Ishikawa (cell line): ENCODE data around the gene HOXB2.

Experiments used
- CEBPB ChIP-seq: IDR thresholded peaks from 2 replicates; pipeline ENCODE4 v1.6.1; 2012
- CREB1 ChIP-seq: IDR thresholded peaks from 2 replicates; pipeline ENCODE4 v1.6.1; 2012; ENCODE audit warnings: low read depth
- EGR1 ChIP-seq: IDR thresholded peaks from 2 replicates; pipeline ENCODE4 v1.6.1; 2012
- EP300 ChIP-seq: IDR thresholded peaks from 2 replicates; pipeline ENCODE4 v1.6.1; 2012; ENCODE audit warnings: borderline replicate concordance
- FOXM1 ChIP-seq: IDR thresholded peaks from 2 replicates; pipeline ENCODE4 v1.6.1; 2012; ENCODE audit warnings: low read depth, borderline replicate concordance
- NFIC ChIP-seq: IDR thresholded peaks from 2 replicates; pipeline ENCODE4 v1.6.1; 2012
- RAD21 ChIP-seq: IDR thresholded peaks from 2 replicates; pipeline ENCODE4 v1.6.1; 2012; ENCODE audit warnings: low read depth
- TAF1 ChIP-seq: IDR thresholded peaks from 2 replicates; pipeline ENCODE4 v1.6.1; 2012; ENCODE audit warnings: low read depth, mild to moderate bottlenecking
- TCF12 ChIP-seq: IDR thresholded peaks from 2 replicates; pipeline ENCODE4 v1.6.1; 2012; ENCODE audit warnings: low read depth
- TEAD4 ChIP-seq: IDR thresholded peaks from 2 replicates; pipeline ENCODE4 v1.6.1; 2012
- YY1 ChIP-seq: IDR thresholded peaks from 2 replicates; pipeline ENCODE4 v1.6.1; 2012; ENCODE audit warnings: low read depth
- ZBTB7A ChIP-seq: IDR thresholded peaks from 2 replicates; pipeline ENCODE4 v1.6.1; 2012; ENCODE audit warnings: low read depth
- TF ChIP-seq, protein P1 (sequence below): IDR thresholded peaks from 2 replicates; pipeline ENCODE4 v1.6.1; 2012
- TF ChIP-seq, protein P2 (sequence below): IDR thresholded peaks from 2 replicates; pipeline ENCODE4 v1.6.1; 2012
- TF ChIP-seq, protein P3 (sequence below): IDR thresholded peaks from 2 replicates; pipeline ENCODE4 v1.6.1; 2012; ENCODE audit warnings: low read depth, mild to moderate bottlenecking

Gene HOXB2

DNA sequence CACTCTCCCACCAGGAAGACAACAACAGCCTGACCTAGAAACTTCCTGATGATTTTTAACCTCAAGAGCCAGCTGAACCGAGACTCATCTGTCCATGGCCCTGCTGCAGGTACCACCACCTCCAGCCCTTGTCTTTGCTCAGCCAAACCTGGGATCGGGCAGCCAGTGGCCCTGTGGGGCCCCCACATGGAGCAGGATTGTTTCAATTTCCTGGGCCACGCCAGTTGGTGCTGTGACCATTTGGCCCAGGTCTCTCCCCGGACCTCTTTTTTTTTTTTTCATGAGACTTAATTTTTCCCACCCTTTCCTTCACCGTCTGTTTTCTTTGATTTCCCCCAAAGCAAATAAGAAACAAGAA lies 8.3 kb upstream of the HOXB2 start:
- TF ChIP-seq, protein P1, sequence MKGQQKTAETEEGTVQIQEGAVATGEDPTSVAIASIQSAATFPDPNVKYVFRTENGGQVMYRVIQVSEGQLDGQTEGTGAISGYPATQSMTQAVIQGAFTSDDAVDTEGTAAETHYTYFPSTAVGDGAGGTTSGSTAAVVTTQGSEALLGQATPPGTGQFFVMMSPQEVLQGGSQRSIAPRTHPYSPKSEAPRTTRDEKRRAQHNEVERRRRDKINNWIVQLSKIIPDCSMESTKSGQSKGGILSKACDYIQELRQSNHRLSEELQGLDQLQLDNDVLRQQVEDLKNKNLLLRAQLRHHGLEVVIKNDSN: no peak
- no peak for TF ChIP-seq FOXM1
- TF ChIP-seq TCF12: no peak
- no peak for TF ChIP-seq CEBPB
- no peak for TF ChIP-seq EGR1
- TF ChIP-seq TAF1: no peak
- TF ChIP-seq ZBTB7A: no peak
- no peak for TF ChIP-seq CREB1
- no peak for TF ChIP-seq TEAD4
- TF ChIP-seq, protein P2, sequence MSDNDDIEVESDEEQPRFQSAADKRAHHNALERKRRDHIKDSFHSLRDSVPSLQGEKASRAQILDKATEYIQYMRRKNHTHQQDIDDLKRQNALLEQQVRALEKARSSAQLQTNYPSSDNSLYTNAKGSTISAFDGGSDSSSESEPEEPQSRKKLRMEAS: no peak
- TF ChIP-seq, protein P3, sequence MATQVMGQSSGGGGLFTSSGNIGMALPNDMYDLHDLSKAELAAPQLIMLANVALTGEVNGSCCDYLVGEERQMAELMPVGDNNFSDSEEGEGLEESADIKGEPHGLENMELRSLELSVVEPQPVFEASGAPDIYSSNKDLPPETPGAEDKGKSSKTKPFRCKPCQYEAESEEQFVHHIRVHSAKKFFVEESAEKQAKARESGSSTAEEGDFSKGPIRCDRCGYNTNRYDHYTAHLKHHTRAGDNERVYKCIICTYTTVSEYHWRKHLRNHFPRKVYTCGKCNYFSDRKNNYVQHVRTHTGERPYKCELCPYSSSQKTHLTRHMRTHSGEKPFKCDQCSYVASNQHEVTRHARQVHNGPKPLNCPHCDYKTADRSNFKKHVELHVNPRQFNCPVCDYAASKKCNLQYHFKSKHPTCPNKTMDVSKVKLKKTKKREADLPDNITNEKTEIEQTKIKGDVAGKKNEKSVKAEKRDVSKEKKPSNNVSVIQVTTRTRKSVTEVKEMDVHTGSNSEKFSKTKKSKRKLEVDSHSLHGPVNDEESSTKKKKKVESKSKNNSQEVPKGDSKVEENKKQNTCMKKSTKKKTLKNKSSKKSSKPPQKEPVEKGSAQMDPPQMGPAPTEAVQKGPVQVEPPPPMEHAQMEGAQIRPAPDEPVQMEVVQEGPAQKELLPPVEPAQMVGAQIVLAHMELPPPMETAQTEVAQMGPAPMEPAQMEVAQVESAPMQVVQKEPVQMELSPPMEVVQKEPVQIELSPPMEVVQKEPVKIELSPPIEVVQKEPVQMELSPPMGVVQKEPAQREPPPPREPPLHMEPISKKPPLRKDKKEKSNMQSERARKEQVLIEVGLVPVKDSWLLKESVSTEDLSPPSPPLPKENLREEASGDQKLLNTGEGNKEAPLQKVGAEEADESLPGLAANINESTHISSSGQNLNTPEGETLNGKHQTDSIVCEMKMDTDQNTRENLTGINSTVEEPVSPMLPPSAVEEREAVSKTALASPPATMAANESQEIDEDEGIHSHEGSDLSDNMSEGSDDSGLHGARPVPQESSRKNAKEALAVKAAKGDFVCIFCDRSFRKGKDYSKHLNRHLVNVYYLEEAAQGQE: no peak

DNA sequence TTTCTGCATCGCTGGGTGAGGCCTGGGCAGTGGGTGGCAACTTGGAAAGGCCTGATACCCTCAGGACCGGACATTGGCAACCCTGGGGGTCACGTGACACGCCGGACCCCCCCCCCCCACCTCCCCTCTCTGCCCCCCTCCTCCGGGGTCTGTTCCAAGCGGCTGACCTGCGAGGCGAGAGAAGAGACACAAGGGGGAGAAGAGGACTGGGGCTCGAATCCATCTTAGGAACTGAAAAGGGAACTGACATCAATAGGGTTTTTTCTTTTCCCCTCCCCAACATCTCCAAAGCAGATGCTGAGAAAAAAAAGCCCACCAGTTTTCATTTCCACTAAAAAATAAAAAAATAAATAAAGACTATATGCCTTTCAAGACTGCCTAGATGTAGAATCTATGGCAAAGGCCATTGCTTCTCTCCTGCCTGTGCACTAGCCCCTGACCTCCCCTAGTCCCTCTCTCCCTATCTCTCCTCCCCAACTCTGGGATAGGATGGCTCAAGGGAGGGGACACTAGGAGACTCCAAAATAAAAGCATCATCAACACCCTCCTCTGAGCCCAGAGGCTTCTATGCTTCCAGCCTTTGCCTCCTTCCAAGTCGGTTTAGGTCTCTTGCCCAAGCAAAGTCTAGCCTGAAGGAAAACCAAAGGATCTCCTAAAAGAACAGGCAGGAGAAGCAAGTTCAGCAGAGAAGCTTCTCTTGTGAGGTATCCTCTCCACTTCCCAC lies 7.7 kb upstream of the HOXB2 start:
- TF ChIP-seq TCF12: no peak
- TF ChIP-seq, protein P2: no peak
- no peak for TF ChIP-seq ZBTB7A
- TF ChIP-seq EGR1: no peak
- no peak for TF ChIP-seq TAF1
- TF ChIP-seq FOXM1: no peak
- no peak for TF ChIP-seq EP300
- TF ChIP-seq TEAD4: no peak

DNA sequence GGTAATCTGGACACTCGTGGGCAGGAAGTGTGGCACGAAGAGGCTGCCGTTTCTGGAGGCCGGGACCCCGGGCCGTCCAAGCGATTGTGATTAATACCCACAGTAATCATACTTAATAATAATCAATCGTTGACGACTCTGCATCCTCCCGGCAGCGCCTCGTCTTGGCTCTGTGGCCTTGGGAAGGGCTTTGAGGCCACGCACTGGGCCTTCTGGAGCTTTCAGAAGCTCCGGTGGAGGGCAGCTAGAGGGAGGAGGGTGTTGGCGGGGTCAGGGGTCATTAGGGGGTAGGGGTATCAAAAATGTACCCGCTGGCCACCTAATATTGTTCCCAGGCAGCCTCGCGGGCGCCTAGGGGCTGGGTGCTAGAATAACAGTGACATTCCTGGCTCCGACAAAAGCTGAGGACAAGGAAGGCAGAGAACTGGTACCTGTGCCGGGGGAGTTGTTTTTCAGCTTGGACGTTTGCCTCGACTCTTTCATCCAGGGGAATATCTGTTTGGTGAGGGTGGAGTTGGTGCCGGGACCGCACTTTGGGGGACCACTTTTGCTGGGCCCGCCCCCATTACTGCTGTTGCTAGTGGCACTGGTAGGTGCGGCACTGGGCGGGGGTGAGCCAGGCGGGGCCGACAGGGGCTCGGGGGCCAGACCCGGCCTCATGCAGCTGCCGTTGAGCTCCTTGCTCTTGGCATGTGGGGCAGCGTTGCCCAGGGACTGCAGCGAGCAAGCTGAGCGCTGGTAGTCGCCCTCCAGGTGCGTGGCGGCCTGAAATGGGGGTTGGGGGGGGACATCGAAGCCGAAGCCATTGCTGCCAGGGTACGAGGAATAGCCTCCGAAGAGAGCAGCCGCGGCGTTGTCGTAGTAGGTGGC lies 6.9 kb upstream of the HOXB2 start:
- TF ChIP-seq, protein P2: no peak
- TF ChIP-seq CEBPB: no peak
- TF ChIP-seq, protein P1: no peak
- TF ChIP-seq FOXM1: no peak
- TF ChIP-seq, protein P3: no peak
- TF ChIP-seq TEAD4: no peak
- no peak for TF ChIP-seq NFIC
- no peak for TF ChIP-seq RAD21
- TF ChIP-seq ZBTB7A: no peak
- TF ChIP-seq TCF12: no peak

DNA sequence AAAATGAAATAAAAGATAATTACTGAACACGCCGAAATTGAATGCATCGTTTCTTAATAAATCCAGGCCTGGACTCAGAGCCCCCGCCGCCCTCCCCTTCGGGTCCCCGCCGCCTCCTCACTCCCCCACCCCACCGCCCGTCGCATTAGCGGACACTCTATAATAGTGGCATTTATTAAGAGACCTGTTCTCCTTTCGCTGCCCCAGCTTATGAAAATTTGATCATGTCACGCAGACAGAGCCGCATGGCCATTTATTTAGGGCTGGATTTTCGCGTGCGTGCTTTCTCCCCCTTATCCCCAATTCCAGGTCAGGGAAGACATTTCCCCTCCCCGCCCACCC lies 6.3 kb upstream of the HOXB2 start:
- no peak for TF ChIP-seq NFIC
- TF ChIP-seq, protein P2: no peak
- no peak for TF ChIP-seq CREB1
- no peak for TF ChIP-seq CEBPB
- TF ChIP-seq ZBTB7A: no peak
- no peak for TF ChIP-seq YY1
- TF ChIP-seq, protein P3: no peak
- no peak for TF ChIP-seq EP300
- no peak for TF ChIP-seq TAF1
- TF ChIP-seq FOXM1: no peak
- TF ChIP-seq RAD21: no peak
- no peak for TF ChIP-seq TCF12
